Mucosa of stomach (tissue), 1 donor: ENCODE measurements around the gene ARHGEF38.

Experiments
- H3K27me3 ChIP-seq: one replicate; pipeline ENCODE4 v1.7.0; 2013; ENCODE audit warnings: mild to moderate bottlenecking, low read length; ENCODE audit not compliant: control insufficient read depth, insufficient read depth
- H3K36me3 ChIP-seq: one replicate; pipeline ENCODE4 v1.7.0; 2013; ENCODE audit warnings: low read length; ENCODE audit not compliant: control insufficient read depth, insufficient read depth
- H3K4me1 ChIP-seq: one replicate; pipeline ENCODE4 v1.7.0; 2013; ENCODE audit warnings: mild to moderate bottlenecking, low read length; ENCODE audit not compliant: control insufficient read depth, insufficient read depth
- H3K4me3 ChIP-seq: one replicate; pipeline ENCODE4 v1.7.0; 2013; ENCODE audit warnings: low read length
- H3K9ac ChIP-seq: one replicate; pipeline ENCODE4 v1.7.0; 2013; ENCODE audit warnings: mild to moderate bottlenecking, low read length, moderate library complexity
- H3K9me3 ChIP-seq: one replicate; pipeline ENCODE4 v1.7.0; 2013; ENCODE audit warnings: mild to moderate bottlenecking, low read length, moderate library complexity; ENCODE audit not compliant: control insufficient read depth
- donor health status: Pancreatic carcinoma.

The ARHGEF38 gene

GRCh38 chr4:105637408-105638176 is 85.2 kb downstream of the ARHGEF38 start:
- Histone ChIP-seq H3K36me3 (no peaks in the 10 kb centered on the region), H3K4me3 (no peak overlapping the region), H3K27me3 (no peaks in the 10 kb centered on the region), H3K4me1 (peaks cover 2% of the 10 kb centered on the region), H3K9me3 (no peaks in the 10 kb centered on the region), H3K9ac (no peak overlapping the region)

- Histone ChIP-seq H3K9ac (no peak overlapping the region), H3K4me3 (no peak overlapping the region), H3K9me3 (no peaks in the 10 kb centered on the region), H3K27me3 (no peaks in the 10 kb centered on the region), H3K36me3 (no peaks in the 10 kb centered on the region), H3K4me1 (no peaks in the 10 kb centered on the region)
Observed at GRCh38 chr4:105641845-105642244, 89.4 kb downstream of the ARHGEF38 start.

- no peaks in the 10 kb centered on the region for H3K27me3 ChIP-seq
- H3K36me3 ChIP-seq = no peaks in the 10 kb centered on the region
- no peaks in the 10 kb centered on the region for H3K9me3 ChIP-seq
Observed at GRCh38 chr4:105644257-105644656, 91.8 kb downstream of the ARHGEF38 start.

GRCh38 chr4:105645440-105645839 is 93.0 kb downstream of the ARHGEF38 start:
- no peak overlapping the region for H3K4me3 ChIP-seq
- H3K36me3 ChIP-seq = no peaks in the 10 kb centered on the region
- no peak overlapping the region for H3K9ac ChIP-seq
- H3K4me1 ChIP-seq = no peaks in the 10 kb centered on the region
- H3K27me3 ChIP-seq = no peaks in the 10 kb centered on the region
- no peaks in the 10 kb centered on the region for H3K9me3 ChIP-seq

More at GRCh38 chr4:105644257-105644656, 91.8 kb downstream of the ARHGEF38 start:
- Histone ChIP-seq H3K4me3 (no peak overlapping the region), H3K9ac (no peak overlapping the region), H3K4me1 (no peaks in the 10 kb centered on the region)

- Histone ChIP-seq H3K4me3 (no peak overlapping the region), H3K4me1 (no peaks in the 10 kb centered on the region), H3K9ac (no peak overlapping the region), H3K36me3 (no peaks in the 10 kb centered on the region), H3K9me3 (no peaks in the 10 kb centered on the region), H3K27me3 (no peaks in the 10 kb centered on the region)
Observed at GRCh38 chr4:105650190-105650589, 97.8 kb downstream of the ARHGEF38 start.

GRCh38 chr4:105651884-105652283 is 99.5 kb downstream of the ARHGEF38 start:
- H3K4me3 ChIP-seq = no peak overlapping the region
- no peaks in the 10 kb centered on the region for H3K36me3 ChIP-seq
- H3K9me3 ChIP-seq = no peaks in the 10 kb centered on the region
- H3K27me3 ChIP-seq = no peaks in the 10 kb centered on the region
- H3K4me1 ChIP-seq = peaks cover 2% of the 10 kb centered on the region
- H3K9ac ChIP-seq = no peak overlapping the region

- Histone ChIP-seq H3K4me3 (no peak overlapping the region), H3K9me3 (no peaks in the 10 kb centered on the region), H3K4me1 (peaks cover 4% of the 10 kb centered on the region), H3K27me3 (no peaks in the 10 kb centered on the region), H3K9ac (no peak overlapping the region), H3K36me3 (no peaks in the 10 kb centered on the region)
Observed at GRCh38 chr4:105652286-105652888, 100.0 kb downstream of the ARHGEF38 start.

GRCh38 chr4:105657117-105657765 is 104.8 kb downstream of the ARHGEF38 start:
- Histone ChIP-seq H3K36me3 (no peaks in the 10 kb centered on the region), H3K9me3 (no peaks in the 10 kb centered on the region), H3K9ac (no peak overlapping the region), H3K27me3 (no peaks in the 10 kb centered on the region), H3K4me1 (peaks cover 12% of the 10 kb centered on the region), H3K4me3 (no peak overlapping the region)

GRCh38 chr4:105659190-105659589 is 106.8 kb downstream of the ARHGEF38 start:
- no peaks in the 10 kb centered on the region for H3K36me3 ChIP-seq
- no peaks in the 10 kb centered on the region for H3K9me3 ChIP-seq
- no peak overlapping the region for H3K9ac ChIP-seq
- H3K4me1 ChIP-seq = peaks cover 12% of the 10 kb centered on the region
- no peaks in the 10 kb centered on the region for H3K27me3 ChIP-seq
- no peak overlapping the region for H3K4me3 ChIP-seq

GRCh38 chr4:105661028-105661427 is 108.6 kb downstream of the ARHGEF38 start:
- H3K36me3 ChIP-seq = no peaks in the 10 kb centered on the region
- H3K9ac ChIP-seq = no peak overlapping the region
- H3K4me1 ChIP-seq = peaks cover 12% of the 10 kb centered on the region
- no peaks in the 10 kb centered on the region for H3K9me3 ChIP-seq
- H3K4me3 ChIP-seq = no peak overlapping the region
- H3K27me3 ChIP-seq = no peaks in the 10 kb centered on the region

GRCh38 chr4:105662935-105663675 is 110.7 kb downstream of the ARHGEF38 start:
- Histone ChIP-seq H3K36me3 (no peaks in the 10 kb centered on the region), H3K9ac (no peak overlapping the region), H3K27me3 (no peaks in the 10 kb centered on the region), H3K9me3 (no peaks in the 10 kb centered on the region), H3K4me3 (no peak overlapping the region), H3K4me1 (peaks cover 8% of the 10 kb centered on the region)

GRCh38 chr4:105666693-105667092 is 114.3 kb downstream of the ARHGEF38 start:
- no peaks in the 10 kb centered on the region for H3K36me3 ChIP-seq
- H3K9ac ChIP-seq = no peak overlapping the region
- H3K4me3 ChIP-seq = no peak overlapping the region
- no peaks in the 10 kb centered on the region for H3K9me3 ChIP-seq
- H3K4me1 ChIP-seq = no peaks in the 10 kb centered on the region
- no peaks in the 10 kb centered on the region for H3K27me3 ChIP-seq
